Thoracic aorta (tissue), 2 donors: ENCODE measurements around the gene HMX2. TPM values are rescaled to one million over a fixed set of nuclear protein-coding genes. Genes with fewer than 3 reads are reported as not detected.

Source experiments
- ATAC-seq: fragments of 150-250 bp; one replicate; pipeline ENCODE4 v1.8.0; 2017; ENCODE audit warnings: low read depth; ENCODE audit not compliant: insufficient number of reproducible peaks, low FRiP score
- DNase-seq: peaks from one replicate; pipeline ENCODE4 v3.0.0-alpha.2; 2020; ENCODE audit warnings: low spot score
- H3K27ac ChIP-seq, 2 donors: fragments of 200-600 bp; sonication (generic); 1 replicate in 1 of 2; 2 replicates in 1 of 2; pipeline ENCODE4 v1.5.1; 2016; ENCODE audit warnings: mild to moderate bottlenecking in 2 of 2, moderate library complexity in 2 of 2
- H3K27me3 ChIP-seq: fragments of 200-600 bp; sonication (generic); replicated peaks from 2 replicates; pipeline ENCODE4 v1.6.0; 2016; ENCODE audit warnings: mild to moderate bottlenecking; ENCODE audit not compliant: insufficient read depth
- H3K36me3 ChIP-seq: fragments of 200-600 bp; sonication (generic); one replicate; pipeline ENCODE4 v1.5.1; 2016
- H3K4me1 ChIP-seq, 2 donors: fragments of 200-600 bp; sonication (generic); 1 replicate in 1 of 2; 2 replicates in 1 of 2; pipeline versions ENCODE4 v1.5.1 to v1.6.0; 2016; ENCODE audit warnings: low read depth in 2 of 2, mild to moderate bottlenecking in 1 of 2; ENCODE audit not compliant: control insufficient read depth in 1 of 2
- H3K4me3 ChIP-seq: fragments of 200-600 bp; sonication (generic); 2 replicates; pipeline ENCODE4 v1.5.1; 2016; ENCODE audit warnings: mild to moderate bottlenecking
- H3K9me3 ChIP-seq: fragments of 200-600 bp; sonication (generic); 2 replicates; pipeline ENCODE4 v1.5.1; 2016
- total RNA-seq, 2 donors: library from RNA; depleted of rRNA; stranded (reverse); fragments of >200 nt; gene quantifications; one replicate each; pipeline versions ENCODE4 v1.1.0 to v1.2.3, GENCODE V29; 2016
- TF ChIP-seq, protein P1 (sequence below): fragments of 200-600 bp; sonication (generic); IDR thresholded peaks from one replicate; pipeline ENCODE4 v1.5.1; 2019; ENCODE audit warnings: antibody characterized with exemption

Gene HMX2
- total RNA-seq, 2 donors from 2014 or later: not detected

DNA sequence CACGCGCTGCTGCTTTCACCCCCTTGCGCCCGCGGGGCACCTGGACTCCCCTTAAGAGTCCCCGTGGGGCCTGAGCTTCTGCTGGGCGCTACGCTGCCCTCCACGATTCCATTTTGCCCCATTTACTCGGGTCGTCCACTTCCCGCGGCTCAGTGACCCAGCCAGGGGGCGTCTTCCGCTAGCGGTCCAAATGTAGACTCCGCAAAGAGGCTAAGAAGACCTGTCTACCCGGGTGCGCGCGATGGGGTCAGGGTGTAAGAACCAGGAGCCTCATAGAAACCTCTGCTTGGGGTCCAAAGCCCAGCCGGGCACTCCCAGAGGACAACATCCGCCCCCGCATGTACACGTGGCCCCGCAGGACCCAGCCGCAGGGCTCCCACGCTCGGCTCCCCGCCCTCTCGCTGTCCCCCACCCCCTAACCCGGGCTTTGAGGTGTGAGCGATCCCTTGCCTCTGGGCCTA is 5.2 kb upstream of the HMX2 start:
- Histone ChIP-seq H3K4me3 (no peak overlapping the region), H3K4me1 (peaks cover under 1 to 24% of the 10 kb centered on the region in 2 donors), H3K9me3 (no peaks in the 10 kb centered on the region), H3K36me3 (no peaks in the 10 kb centered on the region), H3K27ac (no peak overlapping the region), H3K27me3 (peaks cover 84% of the 10 kb centered on the region)
- TF ChIP-seq, protein P1, sequence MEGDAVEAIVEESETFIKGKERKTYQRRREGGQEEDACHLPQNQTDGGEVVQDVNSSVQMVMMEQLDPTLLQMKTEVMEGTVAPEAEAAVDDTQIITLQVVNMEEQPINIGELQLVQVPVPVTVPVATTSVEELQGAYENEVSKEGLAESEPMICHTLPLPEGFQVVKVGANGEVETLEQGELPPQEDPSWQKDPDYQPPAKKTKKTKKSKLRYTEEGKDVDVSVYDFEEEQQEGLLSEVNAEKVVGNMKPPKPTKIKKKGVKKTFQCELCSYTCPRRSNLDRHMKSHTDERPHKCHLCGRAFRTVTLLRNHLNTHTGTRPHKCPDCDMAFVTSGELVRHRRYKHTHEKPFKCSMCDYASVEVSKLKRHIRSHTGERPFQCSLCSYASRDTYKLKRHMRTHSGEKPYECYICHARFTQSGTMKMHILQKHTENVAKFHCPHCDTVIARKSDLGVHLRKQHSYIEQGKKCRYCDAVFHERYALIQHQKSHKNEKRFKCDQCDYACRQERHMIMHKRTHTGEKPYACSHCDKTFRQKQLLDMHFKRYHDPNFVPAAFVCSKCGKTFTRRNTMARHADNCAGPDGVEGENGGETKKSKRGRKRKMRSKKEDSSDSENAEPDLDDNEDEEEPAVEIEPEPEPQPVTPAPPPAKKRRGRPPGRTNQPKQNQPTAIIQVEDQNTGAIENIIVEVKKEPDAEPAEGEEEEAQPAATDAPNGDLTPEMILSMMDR: no peak
- ATAC-seq (no peak), DNase-seq (no peak)

DNA sequence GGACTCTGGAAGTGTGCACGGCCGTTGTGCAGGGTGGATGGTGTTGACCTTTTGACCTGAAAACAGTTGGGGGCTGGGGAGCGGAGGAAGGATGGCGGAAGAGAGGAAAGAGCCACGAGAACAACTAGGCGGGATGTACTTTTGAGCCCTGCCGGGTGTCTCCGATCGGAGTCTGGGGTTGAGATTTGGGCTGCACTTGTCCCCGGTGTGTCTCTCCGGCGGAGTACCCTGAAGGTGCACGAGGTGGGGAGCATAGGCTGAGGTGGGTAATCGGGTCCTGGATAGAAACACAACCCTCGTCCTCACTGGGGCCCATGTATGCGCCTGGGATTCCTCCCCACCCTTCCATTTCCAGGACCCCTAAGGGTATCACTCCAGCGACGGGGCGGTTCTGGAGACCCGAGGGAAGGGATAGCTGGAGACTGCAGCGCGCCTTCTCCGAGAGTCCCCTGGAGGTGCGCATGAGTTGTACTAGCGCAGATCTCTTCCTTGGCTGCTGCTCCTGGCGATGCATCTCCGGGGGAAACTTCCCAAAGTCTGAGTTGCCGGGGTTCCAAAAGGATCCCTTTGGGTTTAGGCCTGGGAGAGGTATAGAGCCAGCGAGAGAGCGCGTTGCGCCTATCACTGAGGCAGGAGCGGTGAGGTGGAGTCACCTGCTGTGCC is 4.6 kb upstream of the HMX2 start:
- TF ChIP-seq, protein P1: no peak
- no peak for DNase-seq
- no peak overlapping the region for H3K4me3 ChIP-seq
- peaks cover 0 to 29% of the 10 kb centered on the region in 2 donors for H3K4me1 ChIP-seq
- no peaks in the 10 kb centered on the region for H3K36me3 ChIP-seq
- no peak for ATAC-seq
- no peak overlapping the region for H3K27ac ChIP-seq
- H3K27me3 ChIP-seq: peaks cover 89% of the 10 kb centered on the region
- H3K9me3 ChIP-seq: no peaks in the 10 kb centered on the region

DNA sequence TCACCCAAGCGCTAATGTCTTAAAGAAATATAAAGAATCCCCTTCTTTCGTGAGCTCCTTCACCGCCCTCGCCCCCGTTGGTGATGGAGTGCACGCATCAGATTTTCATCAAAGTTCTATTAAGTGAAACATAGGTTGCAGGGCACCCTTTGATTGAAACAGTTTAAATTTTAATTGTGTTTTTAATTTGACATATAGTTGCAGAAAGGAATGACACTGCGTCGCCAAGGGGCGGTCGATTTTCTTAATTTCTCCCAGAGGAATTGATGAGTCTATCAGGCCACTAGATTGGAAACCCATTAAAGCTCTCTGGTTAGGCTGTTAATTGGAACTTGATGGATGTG is 4.1 kb upstream of the HMX2 start:
- no peaks in the 10 kb centered on the region for H3K36me3 ChIP-seq
- TF ChIP-seq, protein P1: no peak
- H3K27me3 ChIP-seq: peaks cover 87% of the 10 kb centered on the region
- H3K4me1 ChIP-seq: peaks cover 0 to 34% of the 10 kb centered on the region in 2 donors
- no peak overlapping the region for H3K4me3 ChIP-seq
- ATAC-seq (no peak), DNase-seq (no peak)
- no peak overlapping the region for H3K27ac ChIP-seq
- no peaks in the 10 kb centered on the region for H3K9me3 ChIP-seq

DNA sequence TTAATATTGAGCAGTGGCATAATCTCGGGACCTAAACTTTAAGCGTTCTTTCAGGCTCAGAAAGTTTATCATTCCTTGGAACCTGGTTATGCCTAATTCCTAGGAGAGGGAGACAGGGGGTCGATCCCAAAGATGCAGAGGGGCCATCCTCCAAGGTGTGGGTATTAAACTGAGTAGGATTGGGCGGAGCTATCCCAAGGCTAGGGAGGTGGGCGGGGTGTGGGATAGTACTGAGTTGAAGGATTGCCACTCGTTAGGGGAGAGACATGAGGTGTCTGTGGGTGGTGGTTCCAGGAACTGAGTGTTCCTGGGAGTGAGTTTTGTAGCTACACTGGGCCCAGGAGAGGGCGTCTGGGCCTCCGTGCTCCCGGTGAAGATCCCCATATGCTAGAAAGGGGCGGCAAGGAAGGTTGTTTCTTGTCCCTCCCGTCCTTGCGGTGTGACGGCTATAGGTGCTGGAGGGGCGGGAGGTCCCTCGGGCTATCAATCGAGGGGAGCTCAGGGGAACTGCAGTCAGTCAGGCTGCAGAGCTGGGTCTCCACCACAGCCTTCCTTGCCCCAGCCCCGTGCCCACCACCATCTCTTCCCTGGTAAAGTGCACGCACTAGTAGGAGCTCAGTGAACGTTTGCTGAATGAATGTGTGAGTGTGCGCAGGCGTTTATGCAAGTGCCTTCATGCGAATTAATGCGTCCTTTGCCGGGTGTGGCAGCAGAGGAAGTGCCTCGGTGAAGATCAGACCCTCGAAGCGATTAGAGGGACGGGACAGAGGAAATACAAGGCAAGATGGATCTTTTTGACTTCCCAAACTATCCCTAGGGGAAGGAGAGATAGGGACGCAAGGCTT is 3.0 kb upstream of the HMX2 start:
- H3K27ac ChIP-seq: no peak overlapping the region
- DNase-seq: no peak
- peaks cover 85% of the 10 kb centered on the region for H3K27me3 ChIP-seq
- H3K9me3 ChIP-seq: no peaks in the 10 kb centered on the region
- peaks cover 2 to 42% of the 10 kb centered on the region in 2 donors for H3K4me1 ChIP-seq
- H3K36me3 ChIP-seq: no peaks in the 10 kb centered on the region
- no peak for ATAC-seq
- TF ChIP-seq, protein P1: no peak
- H3K4me3 ChIP-seq: no peak overlapping the region

DNA sequence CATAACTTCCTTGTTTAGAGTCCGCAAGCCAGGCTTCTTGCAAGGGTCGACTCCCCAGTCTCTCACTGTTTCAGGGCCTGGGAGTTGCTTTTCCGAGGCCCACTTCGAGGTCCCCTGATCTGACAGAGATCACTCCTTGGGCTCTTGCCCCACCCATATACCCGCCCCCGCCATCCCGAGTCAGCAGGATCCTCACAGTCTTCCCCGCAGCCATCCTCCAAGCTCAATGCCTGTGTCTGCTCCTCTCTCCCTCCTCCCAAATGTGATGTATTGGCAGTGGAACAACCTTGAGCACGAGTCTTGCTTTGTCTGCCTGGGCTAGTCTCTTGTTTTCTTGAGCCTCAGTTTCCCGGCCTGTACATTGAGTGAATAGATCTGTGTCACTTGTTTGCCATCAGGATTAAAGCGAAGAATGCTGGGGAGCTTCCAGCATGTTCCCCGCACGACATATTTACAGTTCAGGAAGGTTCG is 2.4 kb upstream of the HMX2 start:
- no peak overlapping the region for H3K27ac ChIP-seq
- no peaks in the 10 kb centered on the region for H3K9me3 ChIP-seq
- TF ChIP-seq, protein P1: no peak
- peaks cover 85% of the 10 kb centered on the region for H3K27me3 ChIP-seq
- DNase-seq (no peak), ATAC-seq (no peak)
- H3K4me1 ChIP-seq: peaks cover 8 to 49% of the 10 kb centered on the region in 2 donors
- H3K36me3 ChIP-seq: no peaks in the 10 kb centered on the region
- no peak overlapping the region for H3K4me3 ChIP-seq
